ENCODE measurements around the gene TSC22D1. TPM values are rescaled to one million over a fixed set of nuclear protein-coding genes. Genes with fewer than 3 reads are reported as not detected.
A peak's percentile ranks its signal among the peaks of the same experiment; 100 is the strongest.
"Not testable (repeated sequence)": the region's sequence is repeated elsewhere in the genome, so short reads cannot be mapped to it uniquely, and the experiment has no call there.

TSC22D1 gene
- total RNA-seq, 2 experiments from 2014 or later = 6.0 to 6.7 TPM

- peak; percentile 94 for DNase-seq
- Mint-ChIP-seq H3K27me3 (peaks cover 4% of the 10 kb centered on the region), H3K9me3 (no peaks in the 10 kb centered on the region), H3K4me3 (peak overlapping the region; percentile 88), H3K4me1 (peaks cover 33% of the 10 kb centered on the region), H3K36me3 (peaks cover 11% of the 10 kb centered on the region), H3K27ac (peak overlapping the region; percentile 86)
These were observed 1.3 kb upstream of the TSC22D1 start for GRCh38 chr13:44577236-44578066.

GRCh38 chr13:44576351-44577235, 463 bp upstream of the TSC22D1 start:
- Mint-ChIP-seq H3K27me3 (peaks cover 4% of the 10 kb centered on the region), H3K9me3 (no peaks in the 10 kb centered on the region), H3K27ac (peak overlapping the region; percentile 86), H3K4me3 (peak overlapping the region; percentile 88), H3K36me3 (peaks cover 11% of the 10 kb centered on the region), H3K4me1 (peaks cover 40% of the 10 kb centered on the region)
- DNase-seq = peak; percentile 52

GRCh38 chr13:44575035-44575434, 1.1 kb downstream of the TSC22D1 start:
- peaks cover 4% of the 10 kb centered on the region for H3K27me3 Mint-ChIP-seq

GRCh38 chr13:44574466-44574855, 1.7 kb downstream of the TSC22D1 start:
- Mint-ChIP-seq H3K9me3 (no peaks in the 10 kb centered on the region), H3K36me3 (peaks cover 11% of the 10 kb centered on the region), H3K27ac (no peak overlapping the region), H3K4me3 (no peak overlapping the region), H3K4me1 (peaks cover 46% of the 10 kb centered on the region), H3K27me3 (peaks cover 4% of the 10 kb centered on the region)
- DNase-seq = no peak

More at GRCh38 chr13:44575035-44575434, 1.1 kb downstream of the TSC22D1 start:
- DNase-seq = no peak
- Mint-ChIP-seq H3K4me1 (peaks cover 43% of the 10 kb centered on the region), H3K4me3 (peak overlapping the region; percentile 88), H3K36me3 (peaks cover 11% of the 10 kb centered on the region), H3K27ac (peak overlapping the region; percentile 85), H3K9me3 (no peaks in the 10 kb centered on the region)

GRCh38 chr13:44573790-44574465, 2.2 kb downstream of the TSC22D1 start:
- H3K4me1 Mint-ChIP-seq = peaks cover 50% of the 10 kb centered on the region
- H3K27me3 Mint-ChIP-seq = peaks cover 4% of the 10 kb centered on the region
- no peak for DNase-seq
- no peak overlapping the region for H3K27ac Mint-ChIP-seq
- no peak overlapping the region for H3K4me3 Mint-ChIP-seq
- H3K9me3 Mint-ChIP-seq = no peaks in the 10 kb centered on the region
- peaks cover 11% of the 10 kb centered on the region for H3K36me3 Mint-ChIP-seq

DNA sequence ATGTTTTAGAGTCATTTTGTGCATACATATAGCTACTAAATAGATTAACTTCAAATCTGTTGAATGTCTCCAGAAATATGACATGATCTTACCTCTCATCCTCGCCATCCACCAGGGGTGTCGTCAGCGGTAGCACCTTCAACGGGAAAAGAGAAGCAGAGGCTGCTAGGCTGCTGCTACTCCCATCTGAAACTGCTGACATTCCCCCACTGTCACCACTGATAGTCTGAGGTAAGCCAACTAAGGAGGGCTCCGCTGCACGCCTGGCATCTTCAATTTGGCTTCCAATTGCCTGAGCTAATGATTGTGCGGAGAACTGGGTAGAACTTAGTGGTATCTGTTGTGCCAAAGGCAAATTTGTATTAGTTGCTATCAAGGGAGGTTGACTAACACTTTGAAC, 3.1 kb downstream of the TSC22D1 start:
- H3K27ac Mint-ChIP-seq = no peak overlapping the region
- H3K9me3 Mint-ChIP-seq = no peaks in the 10 kb centered on the region
- H3K4me3 Mint-ChIP-seq = no peak overlapping the region
- H3K27me3 Mint-ChIP-seq = no peaks in the 10 kb centered on the region
- peaks cover 11% of the 10 kb centered on the region for H3K36me3 Mint-ChIP-seq
- H3K4me1 Mint-ChIP-seq = peaks cover 50% of the 10 kb centered on the region
- no peak for DNase-seq

GRCh38 chr13:44566601-44567000, 9.5 kb downstream of the TSC22D1 start:
- peaks cover 30% of the 10 kb centered on the region for H3K4me1 Mint-ChIP-seq
- no peak overlapping the region for H3K4me3 Mint-ChIP-seq
- H3K27ac Mint-ChIP-seq = no peak overlapping the region
- peaks cover 4% of the 10 kb centered on the region for H3K36me3 Mint-ChIP-seq
- no peaks in the 10 kb centered on the region for H3K27me3 Mint-ChIP-seq
- H3K9me3 Mint-ChIP-seq = no peaks in the 10 kb centered on the region
- no peak for DNase-seq

- H3K9me3 Mint-ChIP-seq = no peaks in the 10 kb centered on the region
- no peak for DNase-seq
- peaks cover 4% of the 10 kb centered on the region for H3K36me3 Mint-ChIP-seq
- H3K27me3 Mint-ChIP-seq = no peaks in the 10 kb centered on the region
- H3K4me3 Mint-ChIP-seq = no peak overlapping the region
- no peak overlapping the region for H3K27ac Mint-ChIP-seq
- H3K4me1 Mint-ChIP-seq = peaks cover 30% of the 10 kb centered on the region
These were observed 10.2 kb downstream of the TSC22D1 start for GRCh38 chr13:44565881-44566280.

GRCh38 chr13:44564936-44565335, 11.2 kb downstream of the TSC22D1 start:
- no peak overlapping the region for H3K27ac Mint-ChIP-seq
- H3K36me3 Mint-ChIP-seq = peaks cover 4% of the 10 kb centered on the region
- H3K27me3 Mint-ChIP-seq = no peaks in the 10 kb centered on the region
- no peaks in the 10 kb centered on the region for H3K9me3 Mint-ChIP-seq
- no peak for DNase-seq
- no peak overlapping the region for H3K4me3 Mint-ChIP-seq
- H3K4me1 Mint-ChIP-seq = peaks cover 28% of the 10 kb centered on the region

DNA sequence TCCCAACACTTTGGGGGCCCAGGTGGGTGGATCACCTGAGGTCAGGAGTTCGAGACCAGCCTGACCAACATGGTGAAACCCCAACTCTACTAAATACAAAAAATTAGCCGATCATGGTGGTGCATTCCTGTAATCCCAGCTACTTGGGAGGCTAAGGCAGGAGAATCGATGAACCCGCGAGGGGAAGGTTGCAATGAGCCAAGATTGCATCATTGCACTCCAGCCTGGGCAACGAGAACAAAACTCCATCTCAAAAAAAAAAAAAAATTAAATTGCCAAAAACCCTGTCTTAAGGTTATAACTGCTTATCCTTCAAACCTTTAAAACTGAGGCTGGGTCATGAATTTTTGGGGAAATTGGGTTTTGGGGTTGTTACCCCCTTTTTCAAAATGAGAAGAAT, 13.3 kb downstream of the TSC22D1 start:
- not testable (repeated sequence) for DNase-seq, H3K4me3 Mint-ChIP-seq, H3K27ac Mint-ChIP-seq, H3K9me3 Mint-ChIP-seq, H3K36me3 Mint-ChIP-seq, H3K27me3 Mint-ChIP-seq
- peaks cover 14% of the 10 kb centered on the region for H3K4me1 Mint-ChIP-seq

DNA sequence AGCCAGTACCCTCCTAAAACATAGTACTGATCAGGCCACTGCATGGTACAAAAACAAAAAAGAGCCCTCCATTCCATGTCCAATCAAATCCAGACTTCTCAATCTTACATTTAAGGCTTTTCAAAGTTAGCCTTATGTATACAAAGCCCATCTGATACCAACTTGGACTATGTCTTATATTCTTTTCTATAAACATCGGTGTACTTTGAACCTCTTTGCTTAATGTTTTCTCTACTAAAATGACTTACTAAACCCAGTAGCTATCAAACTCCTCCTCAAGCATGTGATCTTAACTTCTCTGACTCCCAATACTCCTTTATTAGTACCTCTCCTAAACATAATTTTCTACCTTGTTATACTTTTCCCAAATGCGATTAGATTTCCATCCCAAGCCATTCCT, 14.8 kb downstream of the TSC22D1 start:
- no peak overlapping the region for H3K4me3 Mint-ChIP-seq

GRCh38 chr13:44557986-44558385, 18.1 kb downstream of the TSC22D1 start:
- no peak for DNase-seq
- H3K27ac Mint-ChIP-seq = no peak overlapping the region
- H3K27me3 Mint-ChIP-seq = no peaks in the 10 kb centered on the region
- no peaks in the 10 kb centered on the region for H3K4me1 Mint-ChIP-seq
- H3K36me3 Mint-ChIP-seq = peaks cover 1% of the 10 kb centered on the region
- no peaks in the 10 kb centered on the region for H3K9me3 Mint-ChIP-seq
- no peak overlapping the region for H3K4me3 Mint-ChIP-seq

More for the DNA sequence above, 14.8 kb downstream of the TSC22D1 start:
- DNase-seq = no peak
- Mint-ChIP-seq H3K9me3 (no peaks in the 10 kb centered on the region), H3K36me3 (peaks cover 6% of the 10 kb centered on the region), H3K27me3 (no peaks in the 10 kb centered on the region), H3K4me1 (peaks cover 4% of the 10 kb centered on the region), H3K27ac (peak overlapping the region; percentile 29)

GRCh38 chr13:44555207-44555606, 20.9 kb downstream of the TSC22D1 start:
- H3K27me3 Mint-ChIP-seq = no peaks in the 10 kb centered on the region
- no peak overlapping the region for H3K4me3 Mint-ChIP-seq
- DNase-seq = no peak
- no peaks in the 10 kb centered on the region for H3K4me1 Mint-ChIP-seq
- peaks cover 1% of the 10 kb centered on the region for H3K36me3 Mint-ChIP-seq
- no peaks in the 10 kb centered on the region for H3K9me3 Mint-ChIP-seq
- H3K27ac Mint-ChIP-seq = no peak overlapping the region

- Mint-ChIP-seq H3K9me3 (no peaks in the 10 kb centered on the region), H3K4me1 (peaks cover 2% of the 10 kb centered on the region), H3K4me3 (no peak overlapping the region), H3K27me3 (no peaks in the 10 kb centered on the region), H3K36me3 (no peaks in the 10 kb centered on the region), H3K27ac (no peak overlapping the region)
- DNase-seq = no peak
These were observed 26.7 kb downstream of the TSC22D1 start for GRCh38 chr13:44549476-44549875.

DNA sequence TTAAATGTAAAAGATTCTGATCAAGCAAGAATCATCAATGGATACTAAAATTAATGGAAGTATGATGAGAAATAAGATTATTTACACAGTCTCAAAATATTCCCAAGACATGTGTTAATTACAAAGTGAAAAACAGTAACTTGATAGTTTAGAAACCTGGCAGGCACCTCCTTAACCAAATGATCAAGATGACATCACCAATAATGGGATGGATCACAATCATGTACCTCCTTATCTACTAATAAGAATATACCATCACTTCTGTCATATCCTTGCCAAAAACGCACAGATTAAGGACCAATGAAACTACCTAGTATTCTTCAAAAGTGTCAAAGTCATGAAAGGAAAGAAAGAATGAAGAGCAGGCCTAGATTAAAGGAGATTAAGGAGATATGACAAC, 30.0 kb downstream of the TSC22D1 start:
- no peak overlapping the region for H3K27ac Mint-ChIP-seq
- no peak for DNase-seq
- H3K36me3 Mint-ChIP-seq = no peaks in the 10 kb centered on the region
- no peak overlapping the region for H3K4me3 Mint-ChIP-seq
- peaks cover 2% of the 10 kb centered on the region for H3K4me1 Mint-ChIP-seq
- H3K27me3 Mint-ChIP-seq = no peaks in the 10 kb centered on the region
- H3K9me3 Mint-ChIP-seq = no peaks in the 10 kb centered on the region

Measured in activated naive CD8-positive, alpha-beta T cell treated with anti-CD3 and anti-CD28 coated beads for 36 hours (primary cell).